Measurements from ENCODE around the gene HMOX1. TPM values are rescaled to one million over a fixed set of nuclear protein-coding genes. Genes with fewer than 3 reads are reported as not detected.
"Not testable (repeated sequence)": the region's sequence is repeated elsewhere in the genome, so short reads cannot be mapped to it uniquely, and the experiment has no call there.

Gene HMOX1
- total and polyA plus RNA-seq, 10 donors = 178 to 930 (median 751) TPM

DNA sequence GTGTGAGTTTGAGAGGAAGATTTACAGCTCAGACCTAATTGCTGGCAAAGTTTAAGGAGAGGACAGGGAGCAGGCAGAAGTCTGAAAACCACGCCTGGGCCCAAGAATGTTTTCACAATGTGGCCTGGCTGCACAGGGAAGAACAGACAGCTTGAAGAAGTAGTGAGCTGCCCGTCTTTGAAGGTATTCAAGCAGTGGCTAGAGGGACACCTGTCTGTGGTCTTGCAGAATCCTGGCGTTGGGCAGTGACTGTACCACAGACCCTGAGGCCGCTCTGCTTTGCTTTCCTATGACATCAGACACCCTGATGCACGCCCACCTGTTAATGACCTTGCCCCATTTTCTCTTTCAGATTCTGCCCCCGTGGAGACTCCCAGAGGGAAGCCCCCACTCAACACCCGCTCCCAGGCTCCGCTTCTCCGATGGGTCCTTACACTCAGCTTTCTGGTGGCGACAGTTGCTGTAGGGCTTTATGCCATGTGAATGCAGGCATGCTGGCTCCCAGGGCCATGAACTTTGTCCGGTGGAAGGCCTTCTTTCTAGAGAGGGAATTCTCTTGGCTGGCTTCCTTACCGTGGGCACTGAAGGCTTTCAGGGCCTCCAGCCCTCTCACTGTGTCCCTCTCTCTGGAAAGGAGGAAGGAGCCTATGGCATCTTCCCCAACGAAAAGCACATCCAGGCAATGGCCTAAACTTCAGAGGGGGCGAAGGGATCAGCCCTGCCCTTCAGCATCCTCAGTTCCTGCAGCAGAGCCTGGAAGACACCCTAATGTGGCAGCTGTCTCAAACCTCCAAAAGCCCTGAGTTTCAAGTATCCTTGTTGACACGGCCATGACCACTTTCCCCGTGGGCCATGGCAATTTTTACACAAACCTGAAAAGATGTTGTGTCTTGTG, 12.5 kb downstream of the HMOX1 start:
- Histone ChIP-seq H3K27ac (peak overlapping the region in 3 of 8 donors; percentile 19 to 67 (median 34)), H3K4me3 (no peak overlapping the region), H3K27me3 (replicated peaks in 1 of 7) (no peaks in the 10 kb centered on the region), H3K9me3 (no peaks in the 10 kb centered on the region), H3K36me3 (peaks cover 0 to 52% (median 3%) of the 10 kb centered on the region in 6 donors), H3K4me1 (peaks cover 0 to 56% (median 23%) of the 10 kb centered on the region in 6 donors)
- no peak for DNase-seq
- 80 to 93% (median 87%) methylated on average over 16 of the region's 16 CpGs for WGBS, 5 donors
- TF ChIP-seq POLR2AphosphoS5 (IDR thresholded peaks at IDR 0.05) (peak; percentile 39 to 85 (median 51)), POLR2A (IDR thresholded peaks at IDR 0.05) (no peak)
- TF ChIP-seq, protein P1, sequence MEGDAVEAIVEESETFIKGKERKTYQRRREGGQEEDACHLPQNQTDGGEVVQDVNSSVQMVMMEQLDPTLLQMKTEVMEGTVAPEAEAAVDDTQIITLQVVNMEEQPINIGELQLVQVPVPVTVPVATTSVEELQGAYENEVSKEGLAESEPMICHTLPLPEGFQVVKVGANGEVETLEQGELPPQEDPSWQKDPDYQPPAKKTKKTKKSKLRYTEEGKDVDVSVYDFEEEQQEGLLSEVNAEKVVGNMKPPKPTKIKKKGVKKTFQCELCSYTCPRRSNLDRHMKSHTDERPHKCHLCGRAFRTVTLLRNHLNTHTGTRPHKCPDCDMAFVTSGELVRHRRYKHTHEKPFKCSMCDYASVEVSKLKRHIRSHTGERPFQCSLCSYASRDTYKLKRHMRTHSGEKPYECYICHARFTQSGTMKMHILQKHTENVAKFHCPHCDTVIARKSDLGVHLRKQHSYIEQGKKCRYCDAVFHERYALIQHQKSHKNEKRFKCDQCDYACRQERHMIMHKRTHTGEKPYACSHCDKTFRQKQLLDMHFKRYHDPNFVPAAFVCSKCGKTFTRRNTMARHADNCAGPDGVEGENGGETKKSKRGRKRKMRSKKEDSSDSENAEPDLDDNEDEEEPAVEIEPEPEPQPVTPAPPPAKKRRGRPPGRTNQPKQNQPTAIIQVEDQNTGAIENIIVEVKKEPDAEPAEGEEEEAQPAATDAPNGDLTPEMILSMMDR (IDR thresholded peaks at IDR 0.05 in 8 of 11, conservative IDR thresholded peaks at IDR 0.05 in 3 of 11) = no peak
- intact Hi-C loops (cut with DNase I; ENCODE audit: low total_unique reads) = no loop called here

DNA sequence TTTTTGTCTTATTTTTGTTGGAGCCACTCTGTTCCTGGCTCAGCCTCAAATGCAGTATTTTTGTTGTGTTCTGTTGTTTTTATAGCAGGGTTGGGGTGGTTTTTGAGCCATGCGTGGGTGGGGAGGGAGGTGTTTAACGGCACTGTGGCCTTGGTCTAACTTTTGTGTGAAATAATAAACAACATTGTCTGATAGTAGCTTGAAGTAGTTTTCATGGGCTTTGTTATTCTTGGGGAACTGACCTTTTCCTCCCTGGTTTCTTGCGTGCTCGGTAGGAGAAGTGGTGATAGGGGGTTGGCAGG, 13.1 kb downstream of the HMOX1 start:
- DNase-seq = no peak
- 52 to 66% (median 53%) methylated on average over 4 of the region's 4 CpGs for WGBS, 5 donors
- intact Hi-C loops (cut with DNase I; ENCODE audit: low total_unique reads) = no loop called here
- H3K27ac ChIP-seq = peak overlapping the region in 3 of 8 donors; percentile 19 to 67 (median 34)
- peaks cover 0 to 62% (median 29%) of the 10 kb centered on the region in 6 donors for H3K4me1 ChIP-seq
- TF ChIP-seq POLR2A (IDR thresholded peaks at IDR 0.05) = peak in 1 of 3 donors; percentile 48
- TF ChIP-seq, protein P1 (IDR thresholded peaks at IDR 0.05 in 8 of 11, conservative IDR thresholded peaks at IDR 0.05 in 3 of 11) = no peak
- H3K27me3 ChIP-seq (replicated peaks in 1 of 7) = no peaks in the 10 kb centered on the region
- no peak overlapping the region for H3K4me3 ChIP-seq
- H3K36me3 ChIP-seq = peaks cover 0 to 46% (median 3%) of the 10 kb centered on the region in 6 donors
- H3K9me3 ChIP-seq = no peaks in the 10 kb centered on the region

DNA sequence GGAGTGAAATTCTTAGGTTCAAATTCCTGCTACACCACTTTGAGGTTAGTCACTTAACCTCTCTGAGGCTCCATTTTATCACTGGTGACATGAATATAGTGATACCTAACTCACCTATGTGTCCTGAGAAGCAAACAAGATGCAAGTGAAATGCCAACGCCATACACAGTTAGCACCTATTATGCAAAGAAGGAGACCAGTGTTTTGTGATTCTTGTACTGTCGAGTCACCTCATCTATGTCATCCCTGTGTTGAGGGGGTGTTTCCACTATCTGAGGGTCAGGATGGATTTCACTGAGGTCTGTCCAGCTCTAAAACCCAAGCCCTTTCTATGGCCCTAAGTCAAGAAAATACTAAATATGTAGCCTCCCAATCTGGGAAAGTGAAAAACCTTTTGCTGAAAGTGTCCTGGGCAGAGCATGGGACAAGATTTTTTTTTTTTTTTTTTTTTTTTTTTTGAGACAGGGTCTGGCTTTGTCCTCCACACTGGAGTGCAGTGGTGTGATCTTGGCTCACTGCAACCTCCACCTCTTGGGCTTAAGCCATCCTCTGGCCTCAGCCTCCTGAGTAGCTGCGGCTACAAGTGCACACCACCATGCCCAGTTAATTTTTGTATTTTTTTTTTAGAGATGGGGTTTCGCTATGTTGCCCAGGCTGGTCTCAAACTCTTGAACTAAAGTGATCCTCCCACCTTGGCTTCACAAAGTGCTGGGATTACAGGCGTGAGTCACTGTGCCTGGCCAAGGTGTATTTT, 14.1 kb downstream of the HMOX1 start:
- no peak for DNase-seq
- Histone ChIP-seq H3K27me3 (replicated peaks in 1 of 7) (no peaks in the 10 kb centered on the region), H3K36me3 (peaks cover 0 to 39% (median 3%) of the 10 kb centered on the region in 6 donors), H3K4me1 (peaks cover 0 to 68% (median 35%) of the 10 kb centered on the region in 6 donors), H3K27ac (peak overlapping the region in 3 of 8 donors; percentile 34 to 79 (median 67)), H3K4me3 (no peak overlapping the region), H3K9me3 (no peaks in the 10 kb centered on the region)
- intact Hi-C loops (cut with DNase I; ENCODE audit: low total_unique reads) = no loop called here
- 88 to 94% (median 92%) methylated on average over 5 of the region's 5 CpGs for WGBS, 5 donors
- TF ChIP-seq POLR2AphosphoS5 (IDR thresholded peaks at IDR 0.05) = peak in 1 of 3 donors; percentile 52
- TF ChIP-seq POLR2A (IDR thresholded peaks at IDR 0.05) = no peak

DNA sequence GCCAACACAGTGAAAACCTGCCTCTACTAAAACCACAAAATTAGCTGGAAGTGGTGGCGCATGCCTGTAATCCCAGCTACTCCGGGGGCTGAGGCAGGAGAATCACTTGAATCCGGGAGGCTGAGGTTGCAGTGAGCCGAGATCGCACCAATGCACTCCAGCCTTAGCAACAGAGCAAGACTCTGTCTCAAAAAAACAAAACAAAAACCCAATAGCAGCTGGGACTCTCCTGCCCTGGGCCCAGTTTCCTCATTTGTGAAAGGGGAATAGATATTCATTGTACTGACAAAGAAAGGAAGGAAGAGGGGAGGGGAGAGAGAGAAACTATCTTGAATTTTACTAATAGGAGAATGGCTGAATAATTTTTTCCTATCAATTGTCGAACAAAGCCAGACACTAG, 15.7 kb downstream of the HMOX1 start:
- Histone ChIP-seq H3K36me3 (peaks cover 0 to 30% (median 0%) of the 10 kb centered on the region in 6 donors), H3K27ac (peak overlapping the region in 7 of 8 donors; percentile 12 to 79 (median 50)), H3K4me1 (peaks cover 12 to 82% (median 49%) of the 10 kb centered on the region in 6 donors)
- H3K9me3 ChIP-seq; intact Hi-C loops (cut with DNase I; ENCODE audit: low total_unique reads); H3K4me3 ChIP-seq; H3K27me3 ChIP-seq (replicated peaks in 1 of 7); DNase-seq: not testable (repeated sequence)
- WGBS, 5 donors = 37 to 50% (median 44%) methylated on average over 6 of the region's 6 CpGs
- peak in 1 of 3 donors; percentile 3 for TF ChIP-seq POLR2AphosphoS5 (IDR thresholded peaks at IDR 0.05)

All from spleen (tissue), 11 donors.